ENCODE measurements around the gene IGF2BP3.
"Not testable (repeated sequence)": the region's sequence is repeated elsewhere in the genome, so short reads cannot be mapped to it uniquely, and the experiment has no call there.

The IGF2BP3 gene

DNA sequence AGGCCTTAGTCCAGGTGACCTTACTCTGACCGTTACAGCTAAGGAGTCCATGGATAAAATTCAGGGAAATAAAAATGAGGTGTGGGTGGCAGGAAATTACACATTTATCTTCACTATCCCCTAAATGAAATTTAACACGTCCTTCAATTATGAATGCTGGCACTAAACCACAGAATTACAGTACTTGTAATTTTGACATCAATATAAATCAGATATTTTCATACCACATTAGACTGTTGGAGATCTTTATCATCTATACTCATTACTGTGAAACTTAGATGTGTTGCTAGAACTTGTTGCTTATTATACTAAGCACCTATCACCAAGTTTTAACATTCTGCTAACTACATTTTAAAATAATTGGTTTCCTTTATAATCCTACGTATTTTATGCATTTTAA is 51.1 kb downstream of the IGF2BP3 start:
- no peak for DNase-seq

DNA sequence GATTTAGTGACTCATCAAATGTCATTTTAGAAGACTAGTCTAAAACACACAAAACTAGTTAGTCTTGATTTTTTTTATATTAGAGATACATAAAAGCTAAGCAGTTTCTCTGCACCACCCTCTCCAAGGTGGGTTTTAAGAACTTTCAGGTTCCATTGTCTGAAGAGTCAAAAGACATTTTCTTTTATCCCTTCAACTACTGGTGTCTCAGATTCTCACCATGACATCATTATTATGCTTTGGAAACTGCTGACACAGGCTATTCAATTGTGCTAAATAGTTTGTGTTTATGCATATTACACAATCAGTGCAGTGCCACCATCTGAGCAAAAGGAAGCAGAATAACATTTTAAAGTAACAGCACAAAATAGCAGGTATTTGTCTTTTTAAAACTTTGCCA is 52.2 kb downstream of the IGF2BP3 start:
- DNase-seq: no peak

DNA sequence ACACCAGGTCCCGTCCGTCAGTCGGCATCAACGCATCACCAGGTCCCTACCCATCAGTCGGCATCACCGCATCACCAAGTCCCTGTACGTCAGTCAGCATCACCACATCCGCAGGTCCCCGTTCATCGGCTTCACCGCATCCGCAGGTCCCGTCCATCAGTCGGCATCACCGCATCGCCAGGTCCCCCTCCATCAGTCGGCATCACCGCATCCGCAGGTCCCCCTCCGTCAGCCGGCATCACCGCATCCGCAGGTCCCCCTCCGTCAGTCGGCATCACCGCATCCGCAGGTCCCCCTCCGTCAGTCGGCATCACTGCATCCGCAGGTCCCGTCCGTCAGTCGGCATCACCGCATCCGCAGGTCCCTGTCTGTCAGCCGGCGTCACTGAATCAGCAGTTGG is 55.1 kb downstream of the IGF2BP3 start:
- no peak for DNase-seq

- DNase-seq: no peak
Observed at GRCh38 chr7:23410446-23411183, 59.7 kb downstream of the IGF2BP3 start.

- DNase-seq: not testable (repeated sequence)
Observed at GRCh38 chr7:23406564-23406963, 63.7 kb downstream of the IGF2BP3 start.

DNA sequence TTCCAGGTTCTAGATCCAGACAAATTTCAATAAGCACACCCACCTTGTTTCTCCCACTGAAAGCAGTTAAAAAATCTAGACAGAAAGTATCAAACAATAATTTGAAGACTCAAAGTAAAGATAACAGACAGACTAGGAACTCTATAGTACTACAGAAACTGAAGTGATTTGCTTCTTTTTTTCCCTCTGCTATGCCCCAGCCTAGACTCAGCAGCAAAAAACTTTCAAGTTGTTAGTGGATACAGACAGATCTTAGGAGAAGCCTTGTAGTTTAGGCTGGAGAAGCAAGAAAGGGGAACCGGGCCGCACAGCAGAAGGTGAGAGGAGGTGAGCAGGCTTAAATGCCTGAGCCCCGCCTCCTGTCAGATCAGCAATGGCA is 65.1 kb downstream of the IGF2BP3 start:
- DNase-seq: no peak

GRCh38 chr7:23404546-23405239 is 65.6 kb downstream of the IGF2BP3 start:
- DNase-seq: no peak

- DNase-seq: no peak
Observed at GRCh38 chr7:23403970-23404369, 66.3 kb downstream of the IGF2BP3 start.

DNA sequence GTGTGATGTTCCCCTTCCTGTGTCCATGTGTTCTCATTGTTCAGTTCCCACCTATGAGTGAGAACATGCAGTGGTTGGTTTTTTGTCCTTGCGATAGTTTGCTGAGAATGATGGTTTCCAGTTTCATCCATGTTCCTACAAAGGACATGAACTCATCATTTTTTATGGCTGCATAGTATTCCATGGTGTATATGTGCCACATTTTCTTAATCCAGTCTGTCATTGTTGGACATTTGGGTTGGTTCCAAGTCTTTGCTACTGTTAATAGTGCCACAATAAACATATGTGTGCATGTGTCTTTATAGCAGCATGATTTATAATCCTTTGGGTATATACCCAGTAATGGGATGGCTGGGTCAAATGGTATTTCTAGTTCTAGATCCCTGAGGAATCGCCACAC is 72.2 kb downstream of the IGF2BP3 start:
- DNase-seq: not testable (repeated sequence)

GRCh38 chr7:23397241-23397640 is 73.0 kb downstream of the IGF2BP3 start:
- DNase-seq: no peak

DNA sequence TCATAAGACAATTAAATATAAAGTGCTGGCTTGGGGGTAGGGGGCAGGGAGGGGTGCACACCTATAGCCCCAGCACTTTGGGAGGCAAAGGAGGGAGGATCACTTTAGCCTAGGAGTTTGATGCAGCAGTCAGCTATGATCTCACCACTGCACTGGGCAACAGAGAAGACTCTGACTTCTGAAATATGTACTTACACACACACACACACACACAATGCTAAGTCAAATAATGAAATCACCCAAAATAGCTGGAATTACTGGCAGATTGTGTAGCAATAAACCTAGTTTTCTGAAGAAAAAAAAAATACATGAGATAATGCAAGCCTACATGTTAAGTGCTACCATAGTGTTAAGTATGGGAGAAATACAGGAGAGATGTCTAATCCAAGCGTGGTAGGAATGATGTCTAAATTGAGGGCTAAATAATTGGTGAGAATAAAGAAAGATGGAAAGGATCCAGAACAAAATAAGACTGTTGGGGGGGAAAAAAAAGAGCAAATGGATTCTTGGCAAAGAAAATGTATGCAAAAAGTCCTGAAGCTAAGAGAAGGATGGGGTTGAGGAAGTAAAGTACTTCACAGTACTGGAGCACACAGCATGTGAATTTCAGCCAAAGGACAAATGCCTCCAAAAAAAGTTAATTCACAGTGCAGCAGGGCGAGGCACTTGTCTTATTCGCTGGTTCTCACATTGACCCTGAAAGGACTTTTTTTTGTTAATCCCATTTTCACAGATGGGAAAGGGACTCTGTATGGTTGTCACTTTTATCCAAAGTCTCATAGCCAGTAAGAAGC is 73.9 kb downstream of the IGF2BP3 start:
- no peak for DNase-seq

- DNase-seq: no peak
Observed at GRCh38 chr7:23394488-23395171, 75.7 kb downstream of the IGF2BP3 start.

DNA sequence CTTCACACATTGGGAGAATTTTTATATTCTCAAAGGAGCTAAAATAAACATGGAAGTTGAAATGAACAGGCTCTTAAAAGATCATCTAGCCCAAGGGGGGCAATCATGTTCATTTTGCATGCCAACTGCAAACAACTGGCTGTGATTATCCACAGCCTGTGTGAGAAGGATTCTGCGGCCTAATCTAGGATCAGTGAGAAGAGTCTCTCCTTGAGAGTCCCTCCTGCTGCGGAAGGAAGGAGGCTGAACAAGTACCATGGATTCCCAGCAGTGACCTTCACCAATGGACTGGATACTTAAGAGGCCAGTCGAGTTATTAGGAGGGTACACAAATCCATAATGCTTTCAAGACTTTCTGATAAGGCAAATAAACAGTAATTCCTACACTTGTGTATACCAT is 76.7 kb downstream of the IGF2BP3 start:
- no peak for DNase-seq

DNA sequence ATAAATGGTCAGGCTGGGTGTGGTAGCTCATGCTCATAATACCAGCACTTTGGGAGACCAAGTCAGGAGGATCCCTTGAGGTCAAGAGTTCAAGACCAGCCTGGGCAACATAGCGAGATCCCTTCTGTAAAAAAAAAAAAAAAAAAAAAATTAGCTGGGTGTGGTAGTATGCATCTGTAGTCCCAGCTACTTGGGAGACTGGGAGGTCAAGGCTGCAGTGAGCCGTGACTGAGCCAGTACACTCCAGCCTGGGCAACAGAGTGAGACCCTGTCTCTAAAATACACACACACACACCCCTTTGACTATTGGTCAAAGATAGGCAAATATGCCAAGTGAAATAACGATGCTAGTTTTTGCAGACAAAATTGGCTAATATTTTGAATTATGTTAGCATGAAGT is 80.6 kb downstream of the IGF2BP3 start:
- no peak for DNase-seq

GRCh38 chr7:23387583-23387982 is 82.7 kb downstream of the IGF2BP3 start:
- DNase-seq: no peak

GRCh38 chr7:23385140-23385539 is 85.2 kb downstream of the IGF2BP3 start:
- DNase-seq: no peak

- DNase-seq: no peak
Observed at GRCh38 chr7:23383225-23383624, 87.1 kb downstream of the IGF2BP3 start.

GRCh38 chr7:23380961-23381360 is 89.3 kb downstream of the IGF2BP3 start:
- DNase-seq: no peak

DNA sequence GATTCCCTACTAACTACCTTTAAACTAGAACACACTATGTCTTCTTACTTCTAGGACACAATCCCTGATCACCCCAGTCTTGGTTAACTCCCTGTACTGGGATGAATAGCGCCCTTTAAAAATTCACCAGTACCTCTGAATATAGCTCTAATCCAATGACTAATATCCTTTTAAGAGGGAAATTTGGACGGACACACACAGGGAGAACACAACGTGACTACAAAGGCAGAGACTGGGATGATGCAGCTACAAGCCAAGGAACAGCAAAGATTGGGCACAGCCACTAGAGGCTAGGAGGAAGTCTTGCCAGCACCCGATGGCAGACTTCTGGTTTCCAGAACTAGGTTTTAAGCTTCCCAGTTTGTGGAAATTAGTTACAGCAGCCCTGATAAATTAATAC is 89.7 kb downstream of the IGF2BP3 start:
- DNase-seq: no peak

- no peak for DNase-seq
Observed at GRCh38 chr7:23378996-23379395, 91.3 kb downstream of the IGF2BP3 start.

DNA sequence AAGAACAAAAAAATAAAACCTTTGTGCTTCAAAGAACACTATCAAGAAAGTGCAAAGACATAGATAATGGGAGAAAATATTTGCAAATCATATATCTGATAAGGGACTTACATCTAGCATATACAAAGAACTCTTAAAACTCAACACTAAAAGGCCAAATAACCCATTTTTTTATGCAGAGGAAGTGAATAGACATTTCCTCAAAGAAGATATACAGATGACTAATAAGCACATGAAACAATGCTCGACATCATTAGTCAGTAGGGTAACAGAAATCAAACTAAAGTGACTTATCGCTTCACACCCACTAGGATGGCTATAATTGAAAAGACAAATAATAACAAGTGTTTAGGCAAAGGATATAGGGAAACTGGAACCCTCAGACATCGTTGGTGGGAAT is 93.2 kb downstream of the IGF2BP3 start:
- peak; percentile 20 for DNase-seq

DNA sequence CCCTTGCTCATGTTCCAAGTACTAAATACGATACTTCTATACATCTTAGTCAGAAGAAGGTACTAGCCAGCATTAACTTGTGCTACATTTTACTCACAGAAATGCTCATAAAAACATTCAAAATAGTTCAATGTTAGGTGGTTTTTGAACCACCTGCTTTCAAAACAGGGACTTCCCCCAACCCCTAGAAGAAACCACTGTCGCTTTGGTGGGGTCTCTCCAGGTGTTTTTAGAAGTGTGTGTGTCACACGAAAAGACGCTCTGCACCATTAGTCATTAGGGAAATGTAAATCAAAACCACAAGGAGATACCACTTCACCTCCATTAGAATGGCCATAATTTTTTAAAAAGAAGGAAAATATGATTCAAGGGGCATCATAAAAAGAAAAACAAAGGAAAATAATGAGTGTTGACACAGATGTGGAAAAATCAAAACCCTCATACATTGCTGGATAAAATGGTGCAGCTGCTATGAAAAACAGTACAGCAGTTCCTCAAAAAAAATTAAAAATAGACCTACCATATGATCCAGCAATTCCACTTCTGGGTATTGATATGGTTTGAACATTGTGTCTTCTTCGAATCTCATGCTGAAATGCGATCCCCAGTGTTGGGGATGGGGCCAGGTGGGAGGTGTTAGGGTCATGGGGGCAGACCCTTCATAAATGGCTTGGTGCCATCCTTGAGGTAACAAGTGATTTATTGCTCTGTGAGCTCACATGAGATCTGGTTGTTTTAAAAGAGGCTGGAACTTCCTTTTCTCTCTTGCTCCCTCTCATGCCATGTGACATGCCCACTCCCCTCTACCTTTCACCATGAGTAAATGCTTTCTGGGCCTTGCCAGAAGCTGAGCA is 96.9 kb downstream of the IGF2BP3 start:
- peak; percentile 68 for DNase-seq

Data from activated CD4-positive, alpha-beta T cell treated with anti-CD3 and anti-CD28 coated beads, Interleukin-2, Interleukin-6, amounts not matched to agents 100 ng/mL and 50 ng/mL, durations not matched to agents 16 hours and 8 hours (primary cell).